ENCODE measurements around the gene RXRB. TPM values are rescaled to one million over a fixed set of nuclear protein-coding genes. Genes with fewer than 3 reads are reported as not detected.

RXRB gene
- total and polyA plus RNA-seq, 10 of the 15 experiments (the other 5 are each of a cell fraction or from before 2014, with no cell fraction given): 0.71 to 35.0 (median 20.4) TPM

- Histone ChIP-seq H3K4me1 (ENCODE audit: control insufficient read depth, insufficient read depth, low read length) (peaks cover 4% of the 10 kb centered on the region), H2AFZ (ENCODE audit: control insufficient read depth, low read depth, low read length) (no peak overlapping the region), H3K79me2 (ENCODE audit: control insufficient read depth, insufficient read depth, low read length) (no peaks in the 10 kb centered on the region), H4K20me1 (ENCODE audit: control insufficient read depth, insufficient read depth) (no peaks in the 10 kb centered on the region), H3K27me3 (replicated peaks in 1 of 2; ENCODE audit: control insufficient read depth in 2 of 2, insufficient read depth in 2 of 2, low read length in 1 of 2) (no peaks in the 10 kb centered on the region), H3K4me3 (no peak overlapping the region), H3K27ac (ENCODE audit: control insufficient read depth, insufficient read depth) (no peak overlapping the region), H3K9me3 (replicated peaks; ENCODE audit: control insufficient read depth, insufficient read depth, low read length) (no peaks in the 10 kb centered on the region), H3K9ac (ENCODE audit: control insufficient read depth, insufficient read depth, low read length) (no peak overlapping the region), H3K36me3 (ENCODE audit: control insufficient read depth in 2 of 2, insufficient read depth in 2 of 2, low read length in 1 of 2) (no peaks in the 10 kb centered on the region), H3K4me2 (ENCODE audit: control insufficient read depth, insufficient read depth) (no peak overlapping the region)
- TF ChIP-seq PAX5 (IDR thresholded peaks at IDR 0.05; ENCODE audit: borderline replicate concordance, low read depth, low read length) (no peak), SMC3 (IDR thresholded peaks at IDR 0.05; ENCODE audit: borderline replicate concordance, low read length) (no peak), MAX (IDR thresholded peaks at IDR 0.05; ENCODE audit: low read depth, low read length) (no peak), IKZF2 (IDR thresholded peaks at IDR 0.05) (no peak)
- FAIRE-seq (no peak), DNase-seq (ENCODE audit: low read depth, low spot score) (no peak), ATAC-seq (no peak)
- in situ Hi-C loops (cut with MboI): no loop called here
- RAD21 ChIA-PET (ENCODE audit: unreplicated experiment): interaction anchor here (1.6 kb wide), 1 partner anchor 9 kb away, joined by 5 read pairs; no protein-coding TSS in a partner anchor
- CTCF ChIA-PET: interaction anchor here (1.0 to 9.5 kb wide), 5 partner anchors 9 to 85 kb away, joined by 3 to 80 read pairs (median 9); no protein-coding TSS in a partner anchor
- SMC1A ChIA-PET (ENCODE audit: uncharacterized antibody, unreplicated experiment): interaction anchor here (0.9 kb wide), 1 partner anchor 83 kb away, joined by 3 read pairs; no protein-coding TSS in a partner anchor
- POLR2A ChIA-PET: no interaction called here
- intact Hi-C loops (cut with micrococcal nuclease; ENCODE audit: unreplicated experiment): no loop called here
- 55% methylated on average over 10 of the region's 10 CpGs for WGBS (ENCODE audit: insufficient coverage, insufficient replicate concordance, low lambda C conversion rate, missing lambda C conversion rate)
- no TSS peak for BruUV-seq (replicated peaks)
These were observed 36.9 kb downstream of the RXRB start for GRCh38 chr6:33163540-33163939.

All from GM12878 (cell line).